GM23248 (cell line): ENCODE results near the gene CARD18. TPM values are rescaled to one million over a fixed set of nuclear protein-coding genes. Genes with fewer than 3 reads are reported as not detected.
A peak's percentile ranks its signal among the peaks of the same experiment; 100 is the strongest.

Experiments used
- DNase-seq: peaks from one replicate; pipeline ENCODE4 v3.0.0-alpha.2; 2015
- H2AFZ ChIP-seq: fragments of 200-600 bp; sonication (generic); 2 replicates; pipeline ENCODE4 v1.6.1; 2016; ENCODE audit warnings: antibody characterized with exemption
- H3F3A ChIP-seq: fragments of 200-600 bp; sonication (generic); 2 replicates; pipeline ENCODE4 v1.6.1; 2016; ENCODE audit warnings: mild to moderate bottlenecking, antibody characterized with exemption, mixed run types; ENCODE audit not compliant: insufficient read depth
- H3K27ac ChIP-seq: fragments of 200-600 bp; sonication (generic); 2 replicates; pipeline ENCODE4 v1.5.1; 2016; ENCODE audit warnings: mild to moderate bottlenecking
- H3K27me3 ChIP-seq: fragments of 200-600 bp; sonication (generic); replicated peaks from 2 replicates; pipeline ENCODE4 v1.6.1; 2016; ENCODE audit warnings: mild to moderate bottlenecking; ENCODE audit not compliant: insufficient read depth
- H3K36me3 ChIP-seq: fragments of 200-600 bp; sonication (generic); 2 replicates; pipeline ENCODE4 v1.6.1; 2016; ENCODE audit warnings: low read depth, mild to moderate bottlenecking
- H3K4me1 ChIP-seq: fragments of 200-600 bp; sonication (generic); 2 replicates; pipeline ENCODE4 v1.6.1; 2016; ENCODE audit warnings: mild to moderate bottlenecking; ENCODE audit not compliant: insufficient read depth
- H3K4me2 ChIP-seq: fragments of 200-600 bp; sonication (generic); one replicate; pipeline ENCODE4 v1.6.1; 2016; ENCODE audit warnings: mild to moderate bottlenecking; ENCODE audit not compliant: unreplicated experiment
- H3K4me3 ChIP-seq: fragments of 200-600 bp; sonication (generic); 2 replicates; pipeline ENCODE4 v1.5.1; 2016; ENCODE audit warnings: mild to moderate bottlenecking
- H3K79me2 ChIP-seq: fragments of 200-600 bp; sonication (generic); 2 replicates; pipeline ENCODE4 v1.6.1; 2016; ENCODE audit warnings: mild to moderate bottlenecking; ENCODE audit not compliant: insufficient read depth
- H3K9ac ChIP-seq: fragments of 200-600 bp; sonication (generic); 2 replicates; pipeline ENCODE4 v1.6.1; 2016; ENCODE audit warnings: mild to moderate bottlenecking
- H3K9me2 ChIP-seq: fragments of 200-600 bp; sonication (generic); 2 replicates; pipeline ENCODE4 v1.6.1; 2016; ENCODE audit warnings: mixed run types, mild to moderate bottlenecking, moderate library complexity; ENCODE audit not compliant: insufficient read depth
- H3K9me3 ChIP-seq: fragments of 200-600 bp; sonication (generic); one replicate; pipeline ENCODE4 v1.6.1; 2017; ENCODE audit warnings: low read depth
- H4K20me1 ChIP-seq: fragments of 200-600 bp; sonication (generic); 2 replicates; pipeline ENCODE4 v1.6.0; 2016; ENCODE audit not compliant: insufficient read depth
- EZH2 ChIP-seq: fragments of 200-600 bp; sonication (generic); IDR thresholded peaks from 2 replicates; pipeline ENCODE4 v1.6.1; 2018; ENCODE audit warnings: antibody characterized with exemption, mild to moderate bottlenecking; ENCODE audit not compliant: insufficient read depth, poor library complexity, severe bottlenecking
- EZH2phosphoT487 ChIP-seq: fragments of 200-600 bp; sonication (generic); IDR thresholded peaks from 2 replicates; pipeline ENCODE4 v1.6.1; 2018; ENCODE audit warnings: antibody characterized with exemption, moderate library complexity, mild to moderate bottlenecking, low read depth; ENCODE audit not compliant: insufficient read depth
- WGBS, 2 experiments: methylation state at CpG; one replicate each; pipeline ENCODE4 v1.1.6; 2015 to 2017; ENCODE audit warnings: low lambda C conversion rate in 2 of 2, low coverage in 1 of 2; ENCODE audit errors: missing lambda C conversion rate in 2 of 2; 5-methylcytosine and 5-hydroxymethylcytosine counted together
- in situ Hi-C: fragments of 300-500 bp; cut with MboI; formaldehyde crosslinking; loops from 2 replicates; pipeline ENCODE4 v1.15.0; 2020
- polyA plus RNA-seq: library from polyadenylated mRNA; unstranded; fragments of >200 nt; fragmentation: Nextera tagmentation; extraction: Ambion mirVana; gene quantifications from 2 replicates; pipeline ENCODE4 v1.2.1, GENCODE V29; 2016
- total RNA-seq: library from RNA; depleted of rRNA; stranded (reverse); fragments of >200 nt; shearing (Covaris generic); gene quantifications from 2 replicates; pipeline ENCODE4 v1.2.3, GENCODE V29; 2014

Gene CARD18
- total and polyA plus RNA-seq, 2 experiments from 2014 or later: not detected

DNA sequence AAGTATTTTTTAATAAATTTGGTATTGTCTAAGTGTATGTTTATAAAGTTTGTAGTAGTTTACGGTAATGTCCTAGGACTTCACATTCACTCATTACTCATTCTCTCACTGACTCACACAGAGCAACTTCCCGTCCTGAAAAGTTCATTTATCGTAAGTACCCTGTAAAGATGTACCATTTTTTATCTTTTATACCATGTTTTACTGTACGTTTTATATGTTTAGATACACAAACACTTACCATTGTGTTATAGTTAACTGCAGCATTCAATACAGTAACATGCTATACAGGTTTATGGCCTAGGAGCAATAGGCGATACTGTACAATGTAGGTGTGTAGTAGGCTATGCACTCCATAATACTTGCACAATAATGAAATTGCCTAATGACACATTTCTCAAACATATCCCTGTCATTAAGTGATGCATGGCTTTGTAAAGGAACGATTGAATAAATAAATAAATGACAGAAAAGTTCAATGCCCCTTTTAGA, 12.5 kb upstream of the CARD18 start:
- Histone ChIP-seq H3K9me3 (no peaks in the 10 kb centered on the region), H3K4me3 (no peak overlapping the region), H3K36me3 (no peaks in the 10 kb centered on the region), H3K79me2 (no peaks in the 10 kb centered on the region), H4K20me1 (no peaks in the 10 kb centered on the region), H3K4me2 (no peak overlapping the region), H3K9ac (no peak overlapping the region), H3K27ac (no peak overlapping the region), H3K9me2 (no peaks in the 10 kb centered on the region), H3K27me3 (no peaks in the 10 kb centered on the region), H3K4me1 (no peaks in the 10 kb centered on the region), H3F3A (peaks cover 16% of the 10 kb centered on the region; the same call in 1 of the 2 replicates), H2AFZ (no peak overlapping the region)
- in situ Hi-C loops: no loop called here
- TF ChIP-seq EZH2 (no peak), EZH2phosphoT487 (no peak)
- DNase-seq: peak; percentile 56
- WGBS, 2 experiments: 52 to 54% methylated on average over 6 of the region's 6 CpGs

DNA sequence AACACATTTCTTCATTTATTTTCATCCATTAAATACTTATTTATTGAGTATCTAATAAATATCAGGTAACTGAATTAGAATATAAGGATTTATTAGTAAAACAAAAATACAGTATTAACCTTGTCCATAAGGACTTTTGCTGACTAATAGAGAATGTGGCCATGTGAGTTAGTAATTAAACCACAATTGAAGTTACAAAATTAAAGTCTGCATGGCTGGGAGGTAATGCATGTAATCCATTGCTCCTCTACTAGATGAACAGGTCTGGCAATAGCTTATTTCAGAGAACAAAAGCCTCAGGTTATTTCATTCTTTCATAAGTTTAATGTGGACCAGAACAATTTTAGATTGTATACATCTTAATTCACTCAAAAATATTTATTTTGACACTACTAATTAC, 9.9 kb upstream of the CARD18 start:
- H3K4me2 ChIP-seq: no peak overlapping the region
- no peaks in the 10 kb centered on the region for H3K9me2 ChIP-seq
- no peaks in the 10 kb centered on the region for H3K79me2 ChIP-seq
- TF ChIP-seq EZH2phosphoT487 (no peak), EZH2 (no peak)
- peaks cover 9% of the 10 kb centered on the region for H3K4me1 ChIP-seq
- H4K20me1 ChIP-seq: no peaks in the 10 kb centered on the region
- no peaks in the 10 kb centered on the region for H3K27me3 ChIP-seq
- no peak overlapping the region for H3K9ac ChIP-seq
- no peaks in the 10 kb centered on the region for H3K36me3 ChIP-seq
- no peak for DNase-seq
- H3K9me3 ChIP-seq: no peaks in the 10 kb centered on the region
- no peak overlapping the region for H2AFZ ChIP-seq
- in situ Hi-C loops: no loop called here
- no peak overlapping the region for H3K4me3 ChIP-seq
- H3F3A ChIP-seq: peaks cover 16% of the 10 kb centered on the region; the same call in 1 of the 2 replicates
- H3K27ac ChIP-seq: no peak overlapping the region

DNA sequence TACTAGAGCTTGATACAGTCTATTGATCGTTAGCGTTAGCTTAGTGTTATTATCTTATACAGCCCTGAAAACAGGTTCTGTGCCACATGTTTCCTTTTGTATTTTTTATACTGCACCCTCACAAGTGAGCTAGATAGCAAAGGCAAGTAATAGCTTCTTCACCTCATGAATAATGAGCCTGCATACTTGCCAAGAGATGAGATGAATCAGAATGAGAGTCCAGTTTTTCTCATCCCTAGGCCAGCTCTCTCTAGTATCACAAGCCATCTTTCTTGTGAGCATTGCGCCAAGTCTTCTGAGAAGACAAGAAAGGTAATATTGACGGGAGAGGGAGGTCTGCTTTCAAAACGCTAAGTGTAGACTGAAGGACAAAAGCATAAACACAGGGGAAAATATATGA, 8.7 kb upstream of the CARD18 start:
- peak; percentile 52 for DNase-seq
- Histone ChIP-seq H3F3A (peaks cover 16% of the 10 kb centered on the region; the same call in 1 of the 2 replicates), H3K9ac (no peak overlapping the region), H3K27ac (no peak overlapping the region), H3K79me2 (no peaks in the 10 kb centered on the region), H3K9me2 (no peaks in the 10 kb centered on the region), H3K36me3 (no peaks in the 10 kb centered on the region), H4K20me1 (no peaks in the 10 kb centered on the region), H3K9me3 (no peaks in the 10 kb centered on the region), H3K4me1 (peaks cover 11% of the 10 kb centered on the region), H3K27me3 (no peaks in the 10 kb centered on the region), H2AFZ (no peak overlapping the region), H3K4me3 (no peak overlapping the region), H3K4me2 (no peak overlapping the region)
- in situ Hi-C loops: no loop called here
- TF ChIP-seq EZH2phosphoT487 (no peak), EZH2 (no peak)
- WGBS, 2 experiments: 91 to 94% methylated on average over 5 of the region's 5 CpGs

DNA sequence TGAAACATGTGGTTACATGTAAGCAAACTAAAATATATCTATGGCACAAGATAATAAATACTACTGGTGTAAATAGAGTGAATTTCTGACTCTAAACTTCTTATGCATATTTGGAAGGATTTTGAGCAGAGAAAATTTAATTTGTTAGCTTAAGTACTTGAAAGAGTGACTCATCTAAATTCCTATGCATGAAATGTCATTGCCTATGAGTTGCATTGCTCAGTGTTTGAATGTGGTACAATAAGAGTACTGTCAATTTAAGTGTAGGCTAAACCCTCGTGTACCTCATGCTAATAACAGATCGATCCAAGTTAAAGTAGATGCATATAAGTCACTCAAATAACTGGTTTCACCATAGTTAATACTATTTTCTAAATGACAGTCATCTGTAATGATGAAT, 5.3 kb upstream of the CARD18 start:
- H3K4me1 ChIP-seq: peaks cover 11% of the 10 kb centered on the region
- no peaks in the 10 kb centered on the region for H3K27me3 ChIP-seq
- in situ Hi-C loops: no loop called here
- 48 to 52% methylated on average over 2 of the region's 2 CpGs for WGBS, 2 experiments
- H3K4me3 ChIP-seq: no peak overlapping the region
- peak; percentile 80 for DNase-seq
- H3K9me2 ChIP-seq: no peaks in the 10 kb centered on the region
- no peaks in the 10 kb centered on the region for H3K79me2 ChIP-seq
- H3K36me3 ChIP-seq: no peaks in the 10 kb centered on the region
- H3K9me3 ChIP-seq: no peaks in the 10 kb centered on the region
- TF ChIP-seq EZH2: no peak
- no peak for TF ChIP-seq EZH2phosphoT487
- no peaks in the 10 kb centered on the region for H4K20me1 ChIP-seq
- no peak overlapping the region for H3K9ac ChIP-seq
- H3F3A ChIP-seq: peaks cover 8% of the 10 kb centered on the region; the same call in 1 of the 2 replicates
- no peak overlapping the region for H3K4me2 ChIP-seq
- H3K27ac ChIP-seq: no peak overlapping the region
- H2AFZ ChIP-seq: no peak overlapping the region

DNA sequence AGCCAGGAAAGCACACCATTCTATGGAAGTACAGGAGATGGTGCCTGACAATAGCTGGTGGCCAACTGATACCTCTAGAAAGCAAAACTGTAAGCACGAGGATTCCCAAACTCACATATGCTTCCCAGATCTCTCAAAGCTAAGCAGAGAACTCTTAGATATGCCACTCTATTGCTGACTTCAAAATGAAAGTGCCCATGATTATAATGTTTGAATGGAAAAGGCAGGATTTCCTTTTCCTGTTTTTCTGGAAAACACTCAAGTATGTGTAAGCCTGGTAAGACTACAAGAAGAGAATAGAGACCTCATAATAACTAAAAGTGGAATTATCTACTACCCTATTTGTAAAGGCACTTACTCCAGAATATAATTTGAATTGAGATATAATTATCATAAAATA, 2.6 kb upstream of the CARD18 start:
- Histone ChIP-seq H3K9me2 (no peaks in the 10 kb centered on the region), H3K36me3 (no peaks in the 10 kb centered on the region), H4K20me1 (no peaks in the 10 kb centered on the region), H3K4me3 (no peak overlapping the region), H3K4me1 (peaks cover 14% of the 10 kb centered on the region), H3K4me2 (no peak overlapping the region), H3K9me3 (no peaks in the 10 kb centered on the region), H3F3A (no peaks in the 10 kb centered on the region), H3K79me2 (no peaks in the 10 kb centered on the region), H3K9ac (no peak overlapping the region), H2AFZ (no peak overlapping the region), H3K27me3 (no peaks in the 10 kb centered on the region), H3K27ac (no peak overlapping the region)
- in situ Hi-C loops: no loop called here
- TF ChIP-seq EZH2 (no peak), EZH2phosphoT487 (no peak)
- no peak for DNase-seq
- 51 to 53% methylated on average over 1 of the region's 1 CpG for WGBS, 2 experiments
